ENCODE data around the gene MTCH2. TPM values are rescaled to one million over a fixed set of nuclear protein-coding genes. Genes with fewer than 3 reads are reported as not detected.
A peak's percentile ranks its signal among the peaks of the same experiment; 100 is the strongest.

MTCH2 gene
- total RNA-seq, 4 donors from 2014 or later, result 31.1 to 60.9 (median 51.2) TPM

- H3K27ac ChIP-seq, result no peak overlapping the region
- no peak overlapping the region for H3K4me3 ChIP-seq
- no peak for DNase-seq (ENCODE audit: low spot score in 2 of 2)
- H3K36me3 ChIP-seq, result peaks cover 40% of the 10 kb centered on the region
- TF ChIP-seq CTCF (IDR thresholded peaks at IDR 0.05) (no peak), POLR2AphosphoS5 (IDR thresholded peaks at IDR 0.05) (no peak), EP300 (IDR thresholded peaks at IDR 0.05) (no peak), POLR2A (IDR thresholded peaks at IDR 0.05) (no peak)
- WGBS, result 75% methylated on average over 3 of the region's 3 CpGs
- peaks cover 27% of the 10 kb centered on the region for H3K4me1 ChIP-seq
- no peaks in the 10 kb centered on the region for H3K9me3 ChIP-seq
- H3K27me3 ChIP-seq, result no peaks in the 10 kb centered on the region
Observed at GRCh38 chr11:47570651-47571356, 71.6 kb downstream of the MTCH2 start.

DNA sequence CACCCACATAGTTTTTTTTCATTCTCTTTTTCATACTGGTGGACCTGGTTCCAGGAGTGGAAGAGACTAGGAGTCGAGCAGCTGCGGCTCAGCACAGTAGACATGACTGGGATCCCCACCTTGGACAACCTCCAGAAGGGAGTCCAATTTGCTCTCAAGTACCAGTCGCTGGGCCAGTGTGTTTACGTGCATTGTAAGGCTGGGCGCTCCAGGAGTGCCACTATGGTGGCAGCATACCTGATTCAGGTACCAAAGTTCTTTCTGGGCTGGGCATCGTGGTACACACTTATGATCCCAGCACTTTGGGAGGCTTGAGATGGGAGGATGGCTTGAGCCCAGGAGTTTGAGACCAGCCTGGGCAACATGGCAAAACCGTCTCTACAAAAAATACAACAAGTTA is 72.7 kb downstream of the MTCH2 start:
- H3K9me3 ChIP-seq, result no peaks in the 10 kb centered on the region
- DNase-seq (ENCODE audit: low spot score in 2 of 2), result peak; percentile 39 to 72
- no peaks in the 10 kb centered on the region for H3K27me3 ChIP-seq
- H3K4me1 ChIP-seq, result peaks cover 34% of the 10 kb centered on the region
- TF ChIP-seq EP300 (IDR thresholded peaks at IDR 0.05) (no peak), POLR2A (IDR thresholded peaks at IDR 0.05) (no peak)
- peaks cover 29% of the 10 kb centered on the region for H3K36me3 ChIP-seq
- WGBS, result 99% methylated on average over 5 of the region's 7 CpGs
- H3K27ac ChIP-seq, result no peak overlapping the region
- no peak overlapping the region for H3K4me3 ChIP-seq

Other genes with a start within 250 kb of the MTCH2 start
- 10 to 100 TPM; 45.5 to 53.8 (median 52.3) TPM for gene SLC39A13, start 234.0 kb downstream of the MTCH2 start, total RNA-seq
- gene PSMC3, start 216.1 kb downstream of the MTCH2 start, total RNA-seq, result 100 to 1,000 TPM in 3 of 4 donors, 10 to 100 TPM in 1; 52.5 to 124 (median 103) TPM
- gene RAPSN, start 193.4 kb downstream of the MTCH2 start, total RNA-seq, result 1 to 10 TPM in 2 of 4 donors, under 1 TPM in 1, not detected in 1; 0.59 to 4.6 (median 1.0) TPM
- 100 to 1,000 TPM in 2 of 4 donors, 10 to 100 TPM in 2; 90.3 to 210 (median 101) TPM for gene CELF1, start 89.4 kb downstream of the MTCH2 start, total RNA-seq
- 10 to 100 TPM; 63.2 to 81.4 (median 71.6) TPM for gene PTPMT1, start 77.0 kb downstream of the MTCH2 start, total RNA-seq
- 10 to 100 TPM; 18.4 to 32.2 (median 21.2) TPM for gene KBTBD4, start 63.6 kb downstream of the MTCH2 start, total RNA-seq
- gene NDUFS3, start 63.5 kb downstream of the MTCH2 start, total RNA-seq, result 10 to 100 TPM; 41.3 to 79.5 (median 62.5) TPM
- gene FAM180B, start 55.9 kb downstream of the MTCH2 start, total RNA-seq, result 1 to 10 TPM in 2 of 4 donors, under 1 TPM in 1, not detected in 1; 0.72 to 2.3 (median 1.7) TPM
- 1 to 10 TPM in 2 of 4 donors, under 1 TPM in 2; 0.76 to 1.9 (median 1.4) TPM for gene C1QTNF4, start 48.1 kb downstream of the MTCH2 start, total RNA-seq
- under 1 TPM in 2 of 4 donors, not detected in 2; 0.29 to 0.89 TPM for gene AGBL2, start 72.8 kb upstream of the MTCH2 start, total RNA-seq
- 100 to 1,000 TPM in 3 of 4 donors, 10 to 100 TPM in 1; 99.3 to 397 (median 143) TPM for gene FNBP4, start 124.8 kb upstream of the MTCH2 start, total RNA-seq
- 10 to 100 TPM; 17.5 to 55.7 (median 26.6) TPM for gene NUP160, start 205.8 kb upstream of the MTCH2 start, total RNA-seq